Measurements from ENCODE around the gene MAP3K2. TPM values are rescaled to one million over a fixed set of nuclear protein-coding genes. Genes with fewer than 3 reads are reported as not detected.

MAP3K2 gene
- total RNA-seq, 4 donors from 2014 or later, result 38.8 to 70.2 (median 52.0) TPM

- H3K4me1 ChIP-seq, result no peaks in the 10 kb centered on the region
- H3K27ac ChIP-seq, result no peak overlapping the region
- DNase-seq, result no peak
- no peak for TF ChIP-seq POLR2A (IDR thresholded peaks at IDR 0.05)
- TF ChIP-seq, protein P1, sequence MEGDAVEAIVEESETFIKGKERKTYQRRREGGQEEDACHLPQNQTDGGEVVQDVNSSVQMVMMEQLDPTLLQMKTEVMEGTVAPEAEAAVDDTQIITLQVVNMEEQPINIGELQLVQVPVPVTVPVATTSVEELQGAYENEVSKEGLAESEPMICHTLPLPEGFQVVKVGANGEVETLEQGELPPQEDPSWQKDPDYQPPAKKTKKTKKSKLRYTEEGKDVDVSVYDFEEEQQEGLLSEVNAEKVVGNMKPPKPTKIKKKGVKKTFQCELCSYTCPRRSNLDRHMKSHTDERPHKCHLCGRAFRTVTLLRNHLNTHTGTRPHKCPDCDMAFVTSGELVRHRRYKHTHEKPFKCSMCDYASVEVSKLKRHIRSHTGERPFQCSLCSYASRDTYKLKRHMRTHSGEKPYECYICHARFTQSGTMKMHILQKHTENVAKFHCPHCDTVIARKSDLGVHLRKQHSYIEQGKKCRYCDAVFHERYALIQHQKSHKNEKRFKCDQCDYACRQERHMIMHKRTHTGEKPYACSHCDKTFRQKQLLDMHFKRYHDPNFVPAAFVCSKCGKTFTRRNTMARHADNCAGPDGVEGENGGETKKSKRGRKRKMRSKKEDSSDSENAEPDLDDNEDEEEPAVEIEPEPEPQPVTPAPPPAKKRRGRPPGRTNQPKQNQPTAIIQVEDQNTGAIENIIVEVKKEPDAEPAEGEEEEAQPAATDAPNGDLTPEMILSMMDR (IDR thresholded peaks at IDR 0.05), result no peak
- peaks cover 0 to 97% (median 0%) of the 10 kb centered on the region in 3 donors for H3K36me3 ChIP-seq
- no peaks in the 10 kb centered on the region for H3K9me3 ChIP-seq
- no peak overlapping the region for H3K4me3 ChIP-seq
- H3K27me3 ChIP-seq, result no peaks in the 10 kb centered on the region
These were observed 67.7 kb downstream of the MAP3K2 start for GRCh38 chr2:127320067-127320466.

GRCh38 chr2:127314193-127314988 lies 73.4 kb downstream of the MAP3K2 start:
- no peak for DNase-seq
- Histone ChIP-seq H3K4me1 (no peaks in the 10 kb centered on the region), H3K4me3 (no peak overlapping the region), H3K36me3 (peaks cover 0 to 93% (median 0%) of the 10 kb centered on the region in 3 donors), H3K27ac (no peak overlapping the region), H3K27me3 (no peaks in the 10 kb centered on the region), H3K9me3 (no peaks in the 10 kb centered on the region)
- TF ChIP-seq POLR2A (IDR thresholded peaks at IDR 0.05), result no peak
- TF ChIP-seq, protein P1 (IDR thresholded peaks at IDR 0.05), result no peak

DNA sequence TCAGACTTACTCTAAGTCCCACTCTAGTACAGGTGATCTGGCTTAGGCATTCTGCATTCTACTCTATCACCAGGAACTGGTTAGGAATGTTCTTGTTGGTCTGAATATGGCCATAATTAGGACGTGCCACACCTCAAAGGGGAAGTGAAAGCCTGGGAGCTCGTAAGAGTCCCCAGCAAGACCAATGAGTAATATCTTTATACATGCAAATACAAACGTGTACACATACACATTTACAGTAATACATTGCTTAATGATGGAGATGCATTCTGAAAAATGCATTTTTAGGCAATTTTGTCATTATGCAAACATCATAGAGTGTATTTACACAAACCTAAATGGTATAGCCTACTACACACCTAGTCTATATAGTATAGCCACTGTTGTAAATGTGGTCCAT lies 74.4 kb downstream of the MAP3K2 start:
- H3K4me1 ChIP-seq, result no peaks in the 10 kb centered on the region
- no peak overlapping the region for H3K4me3 ChIP-seq
- H3K27me3 ChIP-seq, result no peaks in the 10 kb centered on the region
- no peaks in the 10 kb centered on the region for H3K9me3 ChIP-seq
- TF ChIP-seq, protein P1 (IDR thresholded peaks at IDR 0.05), result no peak
- TF ChIP-seq POLR2A (IDR thresholded peaks at IDR 0.05), result no peak
- no peak overlapping the region for H3K27ac ChIP-seq
- H3K36me3 ChIP-seq, result peaks cover 0 to 92% (median 0%) of the 10 kb centered on the region in 3 donors
- no peak for DNase-seq

GRCh38 chr2:127310980-127311379 lies 76.8 kb downstream of the MAP3K2 start:
- TF ChIP-seq POLR2A (IDR thresholded peaks at IDR 0.05), result no peak
- TF ChIP-seq, protein P1 (IDR thresholded peaks at IDR 0.05), result no peak
- no peak overlapping the region for H3K4me3 ChIP-seq
- H3K36me3 ChIP-seq, result peaks cover 0 to 88% (median 0%) of the 10 kb centered on the region in 3 donors
- no peak for DNase-seq
- no peaks in the 10 kb centered on the region for H3K27me3 ChIP-seq
- no peaks in the 10 kb centered on the region for H3K9me3 ChIP-seq
- H3K27ac ChIP-seq, result no peak overlapping the region
- no peaks in the 10 kb centered on the region for H3K4me1 ChIP-seq

DNA sequence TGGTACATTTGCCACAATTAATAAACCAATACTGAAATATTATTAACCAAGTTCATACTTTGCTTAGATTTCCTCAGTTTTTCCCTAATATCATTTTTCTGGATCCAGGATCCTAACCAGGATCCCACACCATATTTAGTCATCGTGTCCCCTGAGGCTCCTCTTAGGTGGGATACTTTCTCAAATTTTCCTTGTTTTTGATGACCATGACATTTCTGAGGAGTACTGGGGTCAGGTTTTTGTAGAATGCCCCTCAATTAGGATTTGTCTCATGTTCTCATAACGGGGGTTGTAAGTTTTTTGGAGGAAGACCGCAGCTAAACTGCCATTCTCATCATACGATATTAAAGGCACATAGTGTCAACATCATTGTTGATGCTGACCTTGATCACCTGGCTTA lies 78.3 kb downstream of the MAP3K2 start:
- H3K36me3 ChIP-seq, result peaks cover 0 to 87% (median 0%) of the 10 kb centered on the region in 3 donors
- H3K4me1 ChIP-seq, result no peaks in the 10 kb centered on the region
- H3K4me3 ChIP-seq, result no peak overlapping the region
- no peaks in the 10 kb centered on the region for H3K27me3 ChIP-seq
- H3K27ac ChIP-seq, result no peak overlapping the region
- DNase-seq, result no peak
- no peak for TF ChIP-seq POLR2A (IDR thresholded peaks at IDR 0.05)
- TF ChIP-seq, protein P1 (IDR thresholded peaks at IDR 0.05), result no peak
- no peaks in the 10 kb centered on the region for H3K9me3 ChIP-seq
